MM.1S (cell line): ENCODE data around the gene KLF1.
A peak's percentile ranks its signal among the peaks of the same experiment; 100 is the strongest.

Source experiments
- DNase-seq: peaks from one replicate; pipeline ENCODE4 v3.0.0-alpha.2; 2015
- H2AFZ ChIP-seq: fragments of 300-600 bp; sonication (generic); 2 replicates; pipeline ENCODE4 v1.6.0; 2016; ENCODE audit warnings: antibody characterized with exemption, low read length
- H3F3A ChIP-seq: fragments of 300-600 bp; sonication (generic); 2 replicates; pipeline ENCODE4 v1.6.1; 2016; ENCODE audit warnings: mild to moderate bottlenecking, antibody characterized with exemption, low read length, moderate library complexity, mixed read lengths; ENCODE audit not compliant: insufficient read depth
- H3K27ac ChIP-seq: fragments of 300-600 bp; sonication (generic); 2 replicates; pipeline ENCODE4 v1.5.1; 2016; ENCODE audit warnings: mild to moderate bottlenecking, low read length
- H3K27me3 ChIP-seq: fragments of 300-600 bp; sonication (generic); replicated peaks from 2 replicates; pipeline ENCODE4 v1.6.0; 2016; ENCODE audit warnings: low read length; ENCODE audit not compliant: insufficient read depth
- H3K36me3 ChIP-seq: fragments of 300-600 bp; sonication (generic); replicated peaks from 2 replicates; pipeline ENCODE4 v1.6.1; 2016; ENCODE audit warnings: mild to moderate bottlenecking, low read length, mixed read lengths; ENCODE audit not compliant: insufficient read depth
- H3K4me1 ChIP-seq: fragments of 300-600 bp; sonication (generic); 2 replicates; pipeline ENCODE4 v1.6.1; 2016; ENCODE audit warnings: low read length, mixed read lengths
- H3K4me2 ChIP-seq: fragments of 300-600 bp; sonication (generic); 2 replicates; pipeline ENCODE4 v1.6.0; 2016; ENCODE audit warnings: low read depth, low read length
- H3K4me3 ChIP-seq: fragments of 300-600 bp; sonication (generic); 2 replicates; pipeline ENCODE4 v1.5.1; 2016; ENCODE audit warnings: low read length, mixed read lengths
- H3K79me2 ChIP-seq: fragments of 300-600 bp; sonication (generic); 2 replicates; pipeline ENCODE4 v1.6.1; 2016; ENCODE audit warnings: mixed run types, low read length, mixed read lengths
- H3K9ac ChIP-seq: fragments of 300-600 bp; sonication (generic); 2 replicates; pipeline ENCODE4 v1.6.1; 2016; ENCODE audit warnings: low read length, mixed read lengths
- H3K9me2 ChIP-seq: fragments of 300-600 bp; sonication (generic); replicated peaks from 2 replicates; pipeline ENCODE4 v1.6.1; 2016; ENCODE audit warnings: mild to moderate bottlenecking, low read length, mixed read lengths; ENCODE audit not compliant: insufficient read depth
- H3K9me3 ChIP-seq: fragments of 300-600 bp; sonication (generic); replicated peaks from 2 replicates; pipeline ENCODE4 v1.6.1; 2016; ENCODE audit warnings: mild to moderate bottlenecking, low read length, mixed read lengths; ENCODE audit not compliant: insufficient read depth
- H4K20me1 ChIP-seq: fragments of 300-600 bp; sonication (generic); 2 replicates; pipeline ENCODE4 v1.6.1; 2016; ENCODE audit warnings: mild to moderate bottlenecking, low read length, moderate library complexity, mixed read lengths; ENCODE audit not compliant: insufficient read depth
- CTCF ChIP-seq: fragments of 300-600 bp; sonication (generic); IDR thresholded peaks from 2 replicates; pipeline ENCODE4 v1.5.1; 2016; ENCODE audit warnings: antibody characterized with exemption, low read length, mixed read lengths
- EZH2 ChIP-seq: fragments of 300-600 bp; sonication (generic); optimal IDR thresholded peaks from 2 replicates; pipeline ENCODE3; 2017; ENCODE audit warnings: low read depth, mild to moderate bottlenecking, antibody characterized with exemption, low read length, mixed read lengths
- EZH2phosphoT487 ChIP-seq: fragments of 300-600 bp; sonication (generic); IDR thresholded peaks from 2 replicates; pipeline ENCODE4 v1.6.1; 2018; ENCODE audit warnings: antibody characterized with exemption, low read length

The KLF1 gene

DNA sequence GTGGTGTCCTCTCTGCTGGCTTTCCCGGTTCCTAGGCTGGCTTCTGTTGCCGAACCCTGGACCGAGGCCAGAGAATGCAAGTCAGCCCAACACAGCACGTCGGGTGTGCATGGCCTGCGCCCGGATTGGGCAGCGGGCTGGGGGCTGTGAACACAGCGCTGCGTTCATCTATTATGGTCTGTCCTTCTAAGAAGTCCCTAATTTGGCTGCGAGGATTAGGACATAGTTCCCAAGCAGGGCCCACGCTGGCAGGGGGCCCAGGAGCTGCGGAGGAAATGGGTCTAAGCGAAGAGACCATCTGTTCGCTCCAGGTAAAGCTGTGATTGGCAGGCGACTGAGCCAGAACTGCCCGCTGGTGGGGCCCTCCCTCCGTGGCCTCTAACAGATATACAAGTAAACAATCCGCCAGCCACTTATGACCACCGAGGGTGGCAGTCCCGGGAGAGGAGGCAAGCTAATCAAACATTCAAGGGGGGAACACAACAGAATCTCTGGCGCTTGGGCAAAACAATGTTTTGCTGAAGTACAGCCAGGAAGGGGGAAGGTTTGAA is 26.1 kb upstream of the KLF1 start:
- H3K9me3 ChIP-seq = no peaks in the 10 kb centered on the region
- H3K9ac ChIP-seq = no peak overlapping the region; the same call in 1 of the 2 replicates
- no peaks in the 10 kb centered on the region for H3K79me2 ChIP-seq
- H3K4me3 ChIP-seq = no peak overlapping the region
- H2AFZ ChIP-seq = no peak overlapping the region
- H3K36me3 ChIP-seq = no peaks in the 10 kb centered on the region
- peak overlapping the region; percentile 38; the same call in 1 of the 2 replicates for H3K27ac ChIP-seq
- no peak for DNase-seq
- no peaks in the 10 kb centered on the region for H3K9me2 ChIP-seq
- peaks cover 35% of the 10 kb centered on the region for H3K4me1 ChIP-seq
- H4K20me1 ChIP-seq = no peaks in the 10 kb centered on the region
- TF ChIP-seq EZH2phosphoT487 = no peak
- TF ChIP-seq CTCF = no peak
- TF ChIP-seq EZH2 = no peak
- H3F3A ChIP-seq = peaks cover 25% of the 10 kb centered on the region
- H3K27me3 ChIP-seq = no peaks in the 10 kb centered on the region
- peak overlapping the region; percentile 26 for H3K4me2 ChIP-seq

DNA sequence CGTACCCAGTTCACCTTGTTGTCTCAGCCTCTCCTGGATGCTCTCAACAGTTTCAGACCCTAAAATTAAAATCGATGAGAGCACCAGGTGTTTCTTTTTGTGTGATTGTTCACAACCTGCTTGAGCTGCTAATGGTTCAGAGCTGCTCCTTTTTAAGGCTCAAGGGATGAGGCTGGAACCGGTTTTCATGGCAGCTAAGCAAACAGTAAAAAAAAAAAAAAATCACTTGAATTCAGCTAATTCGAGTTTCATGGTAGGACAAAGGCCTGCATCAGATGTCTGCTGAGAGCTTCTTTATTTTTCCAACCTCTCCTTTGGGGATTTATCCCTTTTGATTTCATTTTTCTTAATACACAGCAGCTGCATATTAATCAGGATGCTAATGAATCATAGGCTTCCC is 25.6 kb upstream of the KLF1 start:
- Histone ChIP-seq H3K9me2 (no peaks in the 10 kb centered on the region), H3K27me3 (no peaks in the 10 kb centered on the region), H3F3A (peaks cover 25% of the 10 kb centered on the region), H2AFZ (0 out of 2 replicates have a peak overlapping the region, but pooled peaks have one; percentile 8), H3K9ac (no peak overlapping the region; the same call in 1 of the 2 replicates), H4K20me1 (no peaks in the 10 kb centered on the region), H3K4me2 (peak overlapping the region; percentile 26; the same call in 1 of the 2 replicates), H3K4me3 (no peak overlapping the region), H3K79me2 (no peaks in the 10 kb centered on the region), H3K36me3 (no peaks in the 10 kb centered on the region), H3K4me1 (peaks cover 35% of the 10 kb centered on the region), H3K27ac (peak overlapping the region; percentile 38; the same call in 1 of the 2 replicates), H3K9me3 (no peaks in the 10 kb centered on the region)
- peak; percentile 38 for DNase-seq
- no peak for TF ChIP-seq EZH2

GRCh38 chr19:12907166-12907565 is 20.2 kb upstream of the KLF1 start:
- H4K20me1 ChIP-seq = no peaks in the 10 kb centered on the region
- no peaks in the 10 kb centered on the region for H3K79me2 ChIP-seq
- H3K27ac ChIP-seq = no peak overlapping the region
- H3K9ac ChIP-seq = no peak overlapping the region
- no peak overlapping the region for H2AFZ ChIP-seq
- H3K4me1 ChIP-seq = peaks cover 11% of the 10 kb centered on the region
- no peak overlapping the region for H3K4me2 ChIP-seq
- no peak for DNase-seq
- no peak overlapping the region for H3K4me3 ChIP-seq
- no peaks in the 10 kb centered on the region for H3K27me3 ChIP-seq
- no peaks in the 10 kb centered on the region for H3K9me3 ChIP-seq
- peaks cover 11% of the 10 kb centered on the region for H3F3A ChIP-seq
- TF ChIP-seq CTCF (no peak), EZH2 (no peak)
- H3K9me2 ChIP-seq = no peaks in the 10 kb centered on the region
- H3K36me3 ChIP-seq = no peaks in the 10 kb centered on the region

GRCh38 chr19:12899891-12900518 is 13.0 kb upstream of the KLF1 start:
- 0 out of 2 replicates have a peak, but pooled peaks cover 4% of the 10 kb centered on the region for H3K79me2 ChIP-seq
- H3K4me3 ChIP-seq = peak overlapping the region; percentile 47
- no peaks in the 10 kb centered on the region; the same call in 1 of the 2 replicates for H3K36me3 ChIP-seq
- no peaks in the 10 kb centered on the region for H3K9me3 ChIP-seq
- H4K20me1 ChIP-seq = no peaks in the 10 kb centered on the region
- peaks cover 17% of the 10 kb centered on the region for H3F3A ChIP-seq
- TF ChIP-seq CTCF (peak; percentile 26; the same call in 1 of the 2 replicates), EZH2 (no peak)
- H3K9me2 ChIP-seq = no peaks in the 10 kb centered on the region
- no peaks in the 10 kb centered on the region for H3K27me3 ChIP-seq
- H3K27ac ChIP-seq = peak overlapping the region; percentile 89
- H3K4me1 ChIP-seq = peaks cover 17% of the 10 kb centered on the region
- H2AFZ ChIP-seq = peak overlapping the region; percentile 21; the same call in 1 of the 2 replicates
- H3K4me2 ChIP-seq = peak overlapping the region; percentile 91
- peak overlapping the region; percentile 43 for H3K9ac ChIP-seq
- DNase-seq = peak; percentile 96
